Memory B cell (primary cell): ENCODE measurements around the gene PDE6G.

Experiments
- ATAC-seq: fragments of 150-1000 bp; cut with Tn5 transposase; 2 replicates; pipeline ENCODE4 v1.10.0; 2021; ENCODE audit warnings: low read depth, mild to moderate bottlenecking, moderate library complexity
- DNase-seq, 2 donors: peaks; one replicate each; pipeline ENCODE4 v3.0.0; 2022; ENCODE audit warnings: low spot score in 2 of 2
- H3K27ac Mint-ChIP-seq: one replicate; pipeline ENCODE4 v1.8.0; 2022; ENCODE audit warnings: mild to moderate bottlenecking, moderate library complexity, mixed read lengths
- H3K27me3 Mint-ChIP-seq: one replicate; pipeline ENCODE4 v1.8.0; 2022; ENCODE audit warnings: mixed read lengths
- H3K36me3 Mint-ChIP-seq: one replicate; pipeline ENCODE4 v1.8.0; 2022; ENCODE audit warnings: mild to moderate bottlenecking, mixed read lengths
- H3K4me1 Mint-ChIP-seq: one replicate; pipeline ENCODE4 v1.8.0; 2022; ENCODE audit warnings: mixed read lengths
- H3K4me3 Mint-ChIP-seq: one replicate; pipeline ENCODE4 v1.8.0; 2022; ENCODE audit warnings: mild to moderate bottlenecking, moderate library complexity, mixed read lengths
- H3K9me3 Mint-ChIP-seq: one replicate; pipeline ENCODE4 v1.8.0; 2022; ENCODE audit warnings: mixed read lengths

Gene PDE6G

DNA sequence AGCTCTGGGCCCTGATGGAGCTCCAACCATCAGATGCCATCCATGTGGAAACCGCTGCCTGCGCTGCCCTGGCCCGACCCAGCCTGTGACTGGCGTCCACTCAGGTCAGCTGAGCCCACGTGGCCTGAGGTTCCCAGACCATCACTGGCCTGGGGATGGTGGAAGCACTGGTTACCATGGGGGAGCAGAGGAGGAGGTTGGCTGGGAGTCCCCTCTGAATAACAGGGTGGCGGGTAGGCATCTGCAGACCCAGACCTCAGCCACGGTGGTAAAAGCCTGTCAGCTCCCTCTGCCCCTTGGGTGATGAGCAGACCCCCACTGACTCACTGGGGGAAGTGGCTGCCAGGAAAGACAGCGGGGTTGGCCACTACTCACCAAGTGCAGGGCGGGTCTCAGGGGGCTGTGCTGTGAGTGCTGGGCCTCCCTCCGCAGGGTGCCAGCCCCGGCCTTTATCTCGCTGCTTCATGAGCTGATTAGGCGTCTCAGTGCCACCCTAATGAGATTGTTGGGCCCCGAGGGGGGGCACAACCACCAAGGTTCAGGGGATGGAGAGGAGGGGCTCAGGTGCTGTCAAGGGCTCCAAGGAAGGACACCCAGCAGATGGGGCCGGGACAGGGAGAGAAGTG, at the start of gene PDE6G:
Gene PDE6G, minus strand, starts transcription at position 425 of the 626 bp plus-strand sequence. CDS start 3,237 bp downstream, outside the sequence.
- DNase-seq (no peak), ATAC-seq (no peak)
- Mint-ChIP-seq H3K4me1 (peaks cover 8% of the 10 kb centered on the region), H3K36me3 (no peaks in the 10 kb centered on the region), H3K9me3 (no peaks in the 10 kb centered on the region), H3K27ac (no peak within 1 kb of the TSS), H3K4me3 (no peak within 1 kb of the TSS), H3K27me3 (peaks cover 7% of the 10 kb centered on the region)

DNA sequence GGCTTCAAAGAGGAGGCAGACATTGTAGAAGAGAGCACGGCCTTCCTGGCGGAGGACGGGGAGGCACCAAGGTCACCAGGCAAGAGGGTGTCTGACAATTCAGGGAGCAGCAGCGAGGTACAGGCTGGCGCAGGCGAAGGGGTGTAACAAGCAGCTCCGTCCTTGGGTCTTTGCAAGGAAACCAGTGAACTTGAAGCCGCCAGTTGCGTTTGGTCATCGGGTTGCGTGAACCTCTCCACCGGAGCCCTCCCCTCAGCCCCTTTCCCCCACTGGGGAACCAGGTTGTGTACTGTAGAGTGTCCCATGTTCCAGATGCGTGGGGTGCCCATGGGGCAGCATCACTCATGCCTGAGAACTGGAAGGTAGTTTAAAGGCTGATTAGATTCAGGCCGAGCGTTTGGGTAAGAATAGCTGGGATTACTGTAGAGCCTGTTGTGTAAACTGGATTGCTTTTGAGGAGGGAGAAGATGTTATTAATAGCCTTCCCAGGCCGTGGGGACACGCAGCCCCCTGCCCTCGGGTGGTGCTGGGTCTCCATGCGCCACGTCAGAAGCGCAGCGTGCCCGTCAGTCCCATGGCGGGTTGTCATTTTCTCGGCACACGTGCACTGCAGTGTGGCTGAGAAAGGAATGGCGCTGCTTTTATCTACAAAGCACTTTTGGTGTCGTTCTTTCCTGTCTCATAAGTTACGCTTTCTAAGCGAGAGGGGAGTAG, 49.3 kb upstream of the PDE6G start:
- Mint-ChIP-seq H3K4me1 (peaks cover 12% of the 10 kb centered on the region), H3K27ac (no peak overlapping the region), H3K4me3 (no peak overlapping the region), H3K36me3 (peaks cover 15% of the 10 kb centered on the region), H3K27me3 (no peaks in the 10 kb centered on the region), H3K9me3 (no peaks in the 10 kb centered on the region)
- DNase-seq: no peak
- ATAC-seq: no peak

DNA sequence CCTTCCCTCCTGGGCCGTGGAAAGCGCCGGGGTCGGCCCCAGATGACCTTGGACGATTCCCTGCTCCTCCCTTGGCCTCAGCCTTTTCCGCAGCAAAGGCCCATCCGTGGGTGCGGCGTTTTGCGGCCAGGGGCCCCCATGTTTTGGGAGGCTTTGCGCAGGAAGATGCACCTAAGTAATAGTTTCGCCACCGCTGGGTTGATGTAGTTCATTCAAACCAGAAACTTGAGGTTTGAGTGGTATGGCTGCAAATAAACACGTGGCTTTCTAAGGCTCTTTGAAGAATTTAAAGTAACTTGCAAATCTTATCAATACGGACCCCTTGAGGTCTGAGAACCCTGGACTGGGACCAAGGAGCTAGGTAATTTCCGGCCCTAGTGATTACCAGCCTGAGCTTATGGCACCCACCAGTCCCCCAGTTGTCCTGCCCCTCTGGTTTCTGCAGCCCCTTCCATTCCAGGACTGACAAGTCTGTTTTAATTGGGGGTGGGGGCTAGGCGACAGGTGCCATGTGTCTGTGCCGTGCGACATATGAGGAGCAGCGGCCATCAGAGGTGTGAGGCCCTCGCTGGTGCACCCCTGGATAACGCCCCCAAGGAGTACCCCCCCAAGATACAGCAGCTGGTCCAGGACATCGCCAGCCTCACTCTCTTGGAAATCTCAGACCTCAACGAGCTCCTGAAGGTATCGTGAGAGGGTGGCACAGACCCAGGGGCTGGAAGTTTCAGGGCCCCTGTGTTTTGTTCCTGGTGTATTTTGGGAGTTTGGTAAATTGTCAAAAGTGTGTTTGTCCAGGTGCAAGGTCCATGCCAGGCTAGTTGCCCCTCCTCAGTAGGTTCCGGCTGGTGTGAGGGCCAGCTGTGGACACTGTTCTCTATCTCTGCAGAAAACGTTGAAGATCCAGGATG, 47.7 kb upstream of the PDE6G start:
- Mint-ChIP-seq H3K27me3 (no peaks in the 10 kb centered on the region), H3K9me3 (no peaks in the 10 kb centered on the region), H3K4me1 (peaks cover 10% of the 10 kb centered on the region), H3K4me3 (peak overlapping the region; percentile 69), H3K27ac (peak overlapping the region; percentile 97), H3K36me3 (peaks cover 15% of the 10 kb centered on the region)
- DNase-seq (no peak), ATAC-seq (no peak)

DNA sequence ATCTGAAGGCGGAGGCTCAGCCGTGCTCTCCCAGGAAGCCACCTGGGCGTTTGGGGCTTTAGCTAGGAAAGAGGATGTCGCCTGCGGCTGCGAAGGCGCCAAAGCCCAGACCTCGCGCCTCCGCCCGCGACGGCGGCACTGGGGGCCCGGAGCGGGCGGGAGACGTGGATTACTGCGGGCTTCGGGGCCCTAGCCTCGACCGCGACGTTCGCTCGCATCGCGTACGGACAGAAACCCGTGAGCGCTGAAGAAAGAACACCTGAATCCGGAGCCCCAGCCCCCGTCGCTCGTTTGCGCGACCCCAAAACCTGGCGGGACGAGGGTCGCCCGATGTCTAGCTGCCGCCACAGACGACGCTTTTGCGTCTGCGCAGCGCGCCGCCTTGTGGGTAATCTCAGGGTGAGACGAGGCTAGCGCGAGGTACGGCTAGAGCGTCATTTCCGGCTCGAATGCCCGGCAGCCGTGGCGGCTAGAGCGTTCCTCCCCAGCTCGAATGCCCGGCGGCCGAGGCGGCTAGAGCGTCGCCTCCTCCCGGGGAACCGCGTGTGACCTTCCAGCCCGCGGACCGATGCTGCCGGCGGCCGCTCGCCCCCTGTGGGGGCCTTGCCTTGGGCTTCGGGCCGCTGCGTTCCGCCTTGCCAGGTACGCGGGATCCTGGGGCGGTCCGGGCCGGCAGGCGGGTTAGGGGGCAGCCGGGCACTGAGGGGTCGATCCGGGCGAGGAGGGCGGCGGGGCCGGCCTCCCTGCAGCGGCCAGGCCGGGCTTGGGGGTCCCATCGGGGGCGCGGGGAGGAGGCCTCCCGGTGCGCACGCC, 46.8 kb upstream of the PDE6G start, which contains the start of gene MRPL12:
Gene MRPL12, plus strand, starts transcription at position 434 of the 813 bp plus-strand sequence. Its CDS starts 135 bp downstream, at position 569.
- H3K4me1 Mint-ChIP-seq: peaks cover 10% of the 10 kb centered on the region
- H3K27ac Mint-ChIP-seq: peak within 1 kb of the TSS; percentile 97
- no peaks in the 10 kb centered on the region for H3K27me3 Mint-ChIP-seq
- H3K9me3 Mint-ChIP-seq: no peaks in the 10 kb centered on the region
- DNase-seq: peak; percentile 80 to 86
- H3K36me3 Mint-ChIP-seq: peaks cover 19% of the 10 kb centered on the region
- peak within 1 kb of the TSS; percentile 94 for H3K4me3 Mint-ChIP-seq
- ATAC-seq: peak; percentile 95

DNA sequence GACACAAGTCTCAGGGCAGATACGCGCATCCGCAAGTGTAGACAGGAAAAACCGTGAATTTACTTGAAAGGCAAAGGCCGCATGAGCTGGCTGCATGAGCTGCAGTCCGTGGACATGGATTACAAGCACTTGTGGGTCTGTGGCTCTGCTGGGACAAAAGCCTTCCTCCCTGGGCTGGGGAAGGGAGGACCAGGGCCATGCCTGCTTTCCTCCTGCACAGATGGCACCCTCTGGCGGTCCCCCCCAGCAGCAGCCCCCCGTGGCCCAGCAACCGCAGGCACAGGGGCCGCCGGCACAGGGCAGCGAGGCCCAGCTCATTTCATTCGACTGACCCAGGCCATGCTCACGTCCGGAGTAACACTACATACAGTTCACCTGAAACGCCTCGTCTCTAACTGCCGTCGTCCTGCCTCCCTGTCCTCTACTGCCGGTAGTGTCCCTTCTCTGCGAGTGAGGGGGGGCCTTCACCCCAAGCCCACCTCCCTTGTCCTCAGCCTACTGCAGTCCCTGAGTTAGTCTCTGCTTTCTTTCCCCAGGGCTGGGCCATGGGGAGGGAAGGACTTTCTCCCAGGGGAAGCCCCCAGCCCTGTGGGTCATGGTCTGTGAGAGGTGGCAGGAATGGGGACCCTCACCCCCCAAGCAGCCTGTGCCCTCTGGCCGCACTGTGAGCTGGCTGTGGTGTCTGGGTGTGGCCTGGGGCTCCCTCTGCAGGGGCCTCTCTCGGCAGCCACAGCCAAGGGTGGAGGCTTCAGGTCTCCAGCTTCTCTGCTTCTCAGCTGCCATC, 45.1 kb upstream of the PDE6G start:
- Mint-ChIP-seq H3K27ac (no peak overlapping the region), H3K36me3 (peaks cover 23% of the 10 kb centered on the region), H3K9me3 (no peaks in the 10 kb centered on the region), H3K27me3 (no peaks in the 10 kb centered on the region), H3K4me1 (peaks cover 10% of the 10 kb centered on the region), H3K4me3 (peak overlapping the region; percentile 94)
- DNase-seq (no peak), ATAC-seq (no peak)

DNA sequence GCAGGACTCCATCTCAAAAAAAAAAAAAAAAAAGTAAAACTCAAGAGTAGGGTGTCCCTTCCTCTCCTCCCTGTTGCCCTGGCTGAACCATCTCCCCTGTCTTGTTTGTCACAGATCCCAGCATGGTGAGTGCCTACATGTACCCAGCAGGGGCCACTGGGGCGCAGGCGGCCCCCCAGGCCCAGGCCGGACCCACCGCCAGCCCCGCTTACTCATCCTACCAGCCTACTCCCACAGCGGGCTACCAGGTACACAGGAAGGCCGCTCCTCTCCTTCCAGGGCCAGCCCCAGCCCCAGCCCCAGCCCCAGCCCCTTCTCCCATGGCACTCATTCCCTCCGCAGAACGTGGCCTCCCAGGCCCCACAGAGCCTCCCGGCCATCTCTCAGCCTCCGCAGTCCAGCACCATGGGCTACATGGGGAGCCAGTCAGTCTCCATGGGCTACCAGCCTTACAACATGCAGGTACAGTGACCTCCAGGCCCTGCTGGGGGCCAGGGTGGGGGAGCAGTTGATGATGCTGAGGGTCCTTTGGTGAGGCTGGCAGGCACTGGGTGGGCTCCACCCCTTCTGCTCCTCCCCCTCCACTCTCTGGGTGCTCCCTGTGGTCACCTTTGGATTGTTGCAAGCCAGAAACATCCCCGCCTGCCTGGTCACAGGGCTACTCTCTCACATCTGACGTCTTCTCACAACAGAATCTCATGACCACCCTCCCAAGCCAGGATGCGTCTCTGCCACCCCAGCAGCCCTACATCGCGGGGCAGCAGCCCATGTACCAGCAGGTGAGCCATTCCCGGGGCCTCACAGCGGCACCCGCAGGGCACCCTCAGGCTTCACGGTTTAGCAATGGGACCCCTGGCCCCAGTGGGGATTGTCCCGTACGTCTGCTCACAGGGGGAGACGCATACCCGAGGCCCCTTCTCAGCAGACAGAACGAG, 44.3 kb upstream of the PDE6G start:
- Mint-ChIP-seq H3K27ac (no peak overlapping the region), H3K36me3 (peaks cover 19% of the 10 kb centered on the region), H3K27me3 (no peaks in the 10 kb centered on the region), H3K9me3 (no peaks in the 10 kb centered on the region), H3K4me1 (peaks cover 8% of the 10 kb centered on the region), H3K4me3 (no peak overlapping the region)
- no peak for ATAC-seq
- DNase-seq: no peak

DNA sequence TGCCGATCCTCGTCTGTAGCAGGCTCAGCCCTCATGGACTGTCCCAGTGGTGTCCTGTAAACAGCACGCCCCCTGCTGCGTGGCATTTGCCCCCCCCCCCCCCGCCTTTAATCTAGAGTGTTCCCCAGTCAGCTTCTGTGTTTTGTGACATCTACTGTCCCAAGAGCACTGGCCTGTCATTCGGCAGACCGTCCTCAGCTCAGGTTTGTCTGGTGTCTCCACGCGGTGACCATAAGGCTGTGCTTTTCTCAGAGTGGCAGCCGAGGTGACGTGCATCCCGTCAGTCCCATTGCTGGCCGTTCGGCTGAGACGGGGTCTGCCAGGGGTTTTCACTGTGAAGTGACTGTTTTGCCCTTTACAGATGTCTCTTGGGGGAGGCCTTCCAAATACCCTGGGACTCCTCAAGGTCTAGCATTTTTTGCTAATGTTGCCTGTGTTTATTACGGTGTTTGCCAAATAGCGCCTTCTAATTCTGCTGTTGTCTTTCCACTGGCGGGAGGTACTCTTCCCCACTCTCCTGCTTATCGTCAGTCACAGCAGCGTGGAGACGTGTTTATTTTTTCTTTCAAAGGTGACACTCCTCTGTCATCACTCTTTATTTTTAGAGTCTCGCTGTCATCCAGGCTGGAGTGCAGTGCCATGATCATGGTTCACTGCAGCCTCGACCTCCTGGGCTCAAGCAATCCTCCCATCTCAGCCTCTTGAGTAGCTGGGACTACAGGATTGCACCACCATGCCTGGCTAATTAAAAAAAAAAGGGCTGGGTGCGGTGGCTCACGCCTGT, 41.1 kb upstream of the PDE6G start:
- Mint-ChIP-seq H3K9me3 (no peaks in the 10 kb centered on the region), H3K27ac (no peak overlapping the region), H3K27me3 (no peaks in the 10 kb centered on the region), H3K4me1 (peaks cover 6% of the 10 kb centered on the region), H3K36me3 (peaks cover 18% of the 10 kb centered on the region), H3K4me3 (no peak overlapping the region)
- ATAC-seq: no peak
- no peak for DNase-seq

DNA sequence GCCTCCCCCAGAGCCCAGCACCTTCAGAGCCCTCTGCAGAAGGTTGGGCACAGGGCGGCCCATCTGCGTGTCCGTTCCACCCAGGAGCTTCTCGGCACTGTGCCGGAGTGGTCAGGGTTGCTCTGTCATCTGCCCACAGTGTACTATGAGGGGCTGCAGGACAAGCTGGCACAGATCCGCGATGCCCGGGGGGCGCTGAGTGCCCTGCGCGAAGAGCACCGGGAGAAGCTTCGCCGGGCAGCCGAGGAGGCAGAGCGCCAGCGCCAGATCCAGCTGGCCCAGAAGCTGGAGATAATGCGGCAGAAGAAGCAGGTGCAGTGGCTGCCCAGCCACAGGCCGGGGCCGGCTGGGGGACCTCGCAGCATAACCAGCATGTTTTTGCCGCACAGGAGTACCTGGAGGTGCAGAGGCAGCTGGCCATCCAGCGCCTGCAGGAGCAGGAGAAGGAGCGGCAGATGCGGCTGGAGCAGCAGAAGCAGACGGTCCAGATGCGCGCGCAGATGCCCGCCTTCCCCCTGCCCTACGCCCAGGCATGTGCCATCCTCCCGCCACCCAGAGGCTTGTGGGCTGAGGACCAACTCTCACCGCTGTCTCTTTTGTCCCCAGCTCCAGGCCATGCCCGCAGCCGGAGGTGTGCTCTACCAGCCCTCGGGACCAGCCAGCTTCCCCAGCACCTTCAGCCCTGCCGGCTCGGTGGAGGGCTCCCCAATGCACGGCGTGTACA, 40.0 kb upstream of the PDE6G start:
- peaks cover 3% of the 10 kb centered on the region for H3K4me1 Mint-ChIP-seq
- H3K9me3 Mint-ChIP-seq: no peaks in the 10 kb centered on the region
- no peak overlapping the region for H3K4me3 Mint-ChIP-seq
- ATAC-seq: no peak
- no peak overlapping the region for H3K27ac Mint-ChIP-seq
- no peak for DNase-seq
- H3K27me3 Mint-ChIP-seq: no peaks in the 10 kb centered on the region
- H3K36me3 Mint-ChIP-seq: peaks cover 17% of the 10 kb centered on the region

DNA sequence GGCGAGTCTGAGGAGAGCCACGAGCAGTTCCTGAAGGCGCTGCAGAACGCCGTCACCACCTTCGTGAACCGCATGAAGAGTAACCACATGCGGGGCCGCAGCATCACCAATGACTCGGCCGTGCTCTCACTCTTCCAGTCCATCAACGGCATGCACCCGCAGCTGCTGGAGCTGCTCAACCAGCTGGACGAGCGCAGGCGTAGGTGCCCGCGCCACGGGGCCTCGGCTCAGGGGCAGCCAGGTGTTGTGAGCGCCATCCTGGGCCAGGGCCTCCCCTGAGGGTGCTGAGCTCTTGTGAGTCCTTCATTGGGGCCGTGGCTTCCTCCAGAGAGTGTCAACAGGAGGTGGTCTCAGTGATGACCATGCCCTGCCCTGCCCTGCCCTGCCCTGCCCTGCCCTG, 39.5 kb upstream of the PDE6G start:
- ATAC-seq (no peak), DNase-seq (no peak)
- H3K36me3 Mint-ChIP-seq: peaks cover 15% of the 10 kb centered on the region
- no peak overlapping the region for H3K27ac Mint-ChIP-seq
- no peaks in the 10 kb centered on the region for H3K27me3 Mint-ChIP-seq
- H3K4me3 Mint-ChIP-seq: no peak overlapping the region
- peaks cover under 1% of the 10 kb centered on the region for H3K4me1 Mint-ChIP-seq
- H3K9me3 Mint-ChIP-seq: no peaks in the 10 kb centered on the region

DNA sequence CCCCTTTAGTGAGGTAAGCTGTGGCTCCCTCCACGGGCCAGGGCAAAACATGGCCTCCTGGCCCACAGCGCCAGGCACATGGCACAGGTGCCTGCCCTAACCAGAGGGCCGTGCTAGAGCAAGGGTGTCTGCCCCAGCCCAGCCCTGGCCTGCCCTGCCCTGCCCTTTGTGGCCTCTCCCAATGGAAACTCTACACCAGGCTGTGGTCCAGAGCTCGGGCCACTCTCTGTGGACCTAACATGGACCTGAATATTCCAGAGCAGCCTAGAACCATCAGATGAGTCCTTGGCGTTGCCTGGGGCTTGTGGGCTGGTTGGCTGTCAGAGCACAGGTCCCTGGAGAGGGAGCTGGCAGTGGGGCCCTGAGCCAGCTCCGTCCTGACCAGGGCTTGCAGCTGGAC, 38.9 kb upstream of the PDE6G start:
- Mint-ChIP-seq H3K27ac (no peak overlapping the region), H3K36me3 (peaks cover 16% of the 10 kb centered on the region), H3K27me3 (no peaks in the 10 kb centered on the region), H3K4me1 (no peaks in the 10 kb centered on the region), H3K4me3 (no peak overlapping the region), H3K9me3 (no peaks in the 10 kb centered on the region)
- ATAC-seq (no peak), DNase-seq (no peak)

DNA sequence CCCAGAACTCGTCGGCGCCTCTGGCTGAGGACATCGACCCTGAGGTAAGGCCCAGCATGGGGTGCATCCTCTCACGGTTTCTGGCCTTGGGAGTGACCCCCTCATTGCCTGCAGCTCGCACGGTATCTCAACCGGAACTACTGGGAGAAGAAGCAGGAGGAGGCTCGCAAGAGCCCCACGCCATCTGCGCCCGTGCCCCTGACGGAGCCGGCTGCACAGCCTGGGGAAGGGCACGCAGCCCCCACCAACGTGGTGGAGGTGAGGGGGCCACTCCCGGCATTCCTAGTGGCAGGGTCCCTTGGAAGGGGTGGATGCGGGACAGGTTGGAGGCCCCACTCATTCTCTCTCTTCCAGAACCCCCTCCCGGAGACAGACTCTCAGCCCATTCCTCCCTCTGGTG, 38.5 kb upstream of the PDE6G start:
- no peak for DNase-seq
- no peak for ATAC-seq
- Mint-ChIP-seq H3K36me3 (peaks cover 19% of the 10 kb centered on the region), H3K4me1 (no peaks in the 10 kb centered on the region), H3K27ac (no peak overlapping the region), H3K9me3 (no peaks in the 10 kb centered on the region), H3K27me3 (no peaks in the 10 kb centered on the region), H3K4me3 (no peak overlapping the region)
